ENCODE measurements around the gene HEPHL1. TPM values are rescaled to one million over a fixed set of nuclear protein-coding genes. Genes with fewer than 3 reads are reported as not detected.

HEPHL1 gene
- total RNA-seq, 1 donor from 2014 or later = not detected

DNA sequence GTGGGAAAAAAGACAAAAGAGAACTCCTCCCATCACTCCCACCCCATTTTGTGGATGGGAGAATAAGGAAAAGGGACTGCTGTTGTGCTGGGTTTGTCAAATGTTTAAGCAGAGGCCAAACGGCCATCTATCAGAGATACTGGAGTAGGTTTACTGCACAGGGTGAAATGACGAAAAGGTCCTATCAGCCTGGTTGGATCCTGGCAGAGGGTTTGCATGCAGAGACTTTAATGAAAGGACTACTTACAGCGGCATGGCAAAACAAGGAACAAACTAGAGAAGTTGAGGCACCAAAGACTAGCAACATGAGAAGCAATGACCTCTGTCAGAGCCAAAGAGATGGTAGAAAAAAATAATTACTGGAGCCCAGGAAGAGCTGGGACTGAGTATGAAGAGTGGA, 32.2 kb upstream of the HEPHL1 start:
- TF ChIP-seq, protein P1, sequence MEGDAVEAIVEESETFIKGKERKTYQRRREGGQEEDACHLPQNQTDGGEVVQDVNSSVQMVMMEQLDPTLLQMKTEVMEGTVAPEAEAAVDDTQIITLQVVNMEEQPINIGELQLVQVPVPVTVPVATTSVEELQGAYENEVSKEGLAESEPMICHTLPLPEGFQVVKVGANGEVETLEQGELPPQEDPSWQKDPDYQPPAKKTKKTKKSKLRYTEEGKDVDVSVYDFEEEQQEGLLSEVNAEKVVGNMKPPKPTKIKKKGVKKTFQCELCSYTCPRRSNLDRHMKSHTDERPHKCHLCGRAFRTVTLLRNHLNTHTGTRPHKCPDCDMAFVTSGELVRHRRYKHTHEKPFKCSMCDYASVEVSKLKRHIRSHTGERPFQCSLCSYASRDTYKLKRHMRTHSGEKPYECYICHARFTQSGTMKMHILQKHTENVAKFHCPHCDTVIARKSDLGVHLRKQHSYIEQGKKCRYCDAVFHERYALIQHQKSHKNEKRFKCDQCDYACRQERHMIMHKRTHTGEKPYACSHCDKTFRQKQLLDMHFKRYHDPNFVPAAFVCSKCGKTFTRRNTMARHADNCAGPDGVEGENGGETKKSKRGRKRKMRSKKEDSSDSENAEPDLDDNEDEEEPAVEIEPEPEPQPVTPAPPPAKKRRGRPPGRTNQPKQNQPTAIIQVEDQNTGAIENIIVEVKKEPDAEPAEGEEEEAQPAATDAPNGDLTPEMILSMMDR (IDR thresholded peaks at IDR 0.05; ENCODE audit: unreplicated experiment) = no peak
- no peaks in the 10 kb centered on the region for H3K36me3 Mint-ChIP-seq (ENCODE audit: insufficient read depth)
- DNase-seq (ENCODE audit: low spot score, unreplicated experiment) = no peak
- peaks cover 5% of the 10 kb centered on the region for H3K4me1 Mint-ChIP-seq (ENCODE audit: low read depth)
- H3K27ac Mint-ChIP-seq = no peak overlapping the region
- no peak overlapping the region for H3K4me3 Mint-ChIP-seq (ENCODE audit: low read depth)
- peaks cover 6% of the 10 kb centered on the region for H3K9me3 Mint-ChIP-seq (ENCODE audit: low read depth)
- no peaks in the 10 kb centered on the region for H3K27me3 Mint-ChIP-seq

DNA sequence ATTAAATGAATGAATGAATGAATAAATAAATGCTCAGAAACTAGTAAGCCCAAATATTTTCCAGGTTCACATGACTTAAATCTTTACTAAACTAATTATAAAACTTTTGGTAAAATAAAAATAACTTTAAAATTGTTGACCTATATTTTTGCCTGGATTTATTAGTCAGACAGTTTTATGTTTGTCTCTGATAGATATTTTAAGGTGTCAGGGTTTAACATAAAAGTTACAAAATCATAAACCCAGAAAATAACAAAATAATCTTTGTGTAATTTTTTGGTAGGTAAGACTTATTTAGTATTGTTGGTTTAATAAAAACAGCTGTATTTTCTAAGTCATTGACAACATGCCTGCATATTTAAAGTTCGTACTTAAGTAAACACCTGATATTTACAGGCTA, 27.4 kb upstream of the HEPHL1 start:
- TF ChIP-seq, protein P1 (IDR thresholded peaks at IDR 0.05; ENCODE audit: unreplicated experiment) = no peak
- no peaks in the 10 kb centered on the region for H3K4me1 Mint-ChIP-seq (ENCODE audit: low read depth)
- H3K9me3 Mint-ChIP-seq (ENCODE audit: low read depth) = peaks cover 10% of the 10 kb centered on the region

DNA sequence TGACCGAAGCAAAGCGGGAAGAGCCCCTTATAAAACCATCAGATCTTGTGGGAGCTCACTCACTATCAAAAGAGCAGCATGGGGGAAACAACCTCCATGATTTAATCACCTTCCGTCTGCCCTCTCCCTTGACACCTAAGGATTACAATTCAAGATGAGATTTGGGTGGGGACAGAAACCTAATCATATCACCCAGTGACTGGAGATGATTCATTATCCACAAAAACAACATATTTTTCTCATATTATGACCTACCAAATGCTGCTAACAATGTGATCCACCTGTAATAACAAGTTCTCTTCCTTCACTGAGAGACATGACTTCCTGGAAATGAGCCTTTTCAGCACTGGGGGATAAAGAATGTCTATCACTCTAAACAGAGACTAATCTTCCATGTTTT, 23.4 kb upstream of the HEPHL1 start:
- Mint-ChIP-seq H3K9me3 (ENCODE audit: low read depth) (peaks cover 12% of the 10 kb centered on the region), H3K27me3 (peaks cover 4% of the 10 kb centered on the region), H3K27ac (no peak overlapping the region), H3K4me3 (ENCODE audit: low read depth) (no peak overlapping the region), H3K4me1 (ENCODE audit: low read depth) (no peaks in the 10 kb centered on the region), H3K36me3 (ENCODE audit: insufficient read depth) (peaks cover 2% of the 10 kb centered on the region)
- TF ChIP-seq, protein P1 (IDR thresholded peaks at IDR 0.05; ENCODE audit: unreplicated experiment) = no peak
- no peak for DNase-seq (ENCODE audit: low spot score, unreplicated experiment)

More for the DNA sequence above, 27.4 kb upstream of the HEPHL1 start:
- H3K27ac Mint-ChIP-seq = no peak overlapping the region
- H3K36me3 Mint-ChIP-seq (ENCODE audit: insufficient read depth) = peaks cover 2% of the 10 kb centered on the region
- no peaks in the 10 kb centered on the region for H3K27me3 Mint-ChIP-seq
- no peak overlapping the region for H3K4me3 Mint-ChIP-seq (ENCODE audit: low read depth)
- no peak for DNase-seq (ENCODE audit: low spot score, unreplicated experiment)

DNA sequence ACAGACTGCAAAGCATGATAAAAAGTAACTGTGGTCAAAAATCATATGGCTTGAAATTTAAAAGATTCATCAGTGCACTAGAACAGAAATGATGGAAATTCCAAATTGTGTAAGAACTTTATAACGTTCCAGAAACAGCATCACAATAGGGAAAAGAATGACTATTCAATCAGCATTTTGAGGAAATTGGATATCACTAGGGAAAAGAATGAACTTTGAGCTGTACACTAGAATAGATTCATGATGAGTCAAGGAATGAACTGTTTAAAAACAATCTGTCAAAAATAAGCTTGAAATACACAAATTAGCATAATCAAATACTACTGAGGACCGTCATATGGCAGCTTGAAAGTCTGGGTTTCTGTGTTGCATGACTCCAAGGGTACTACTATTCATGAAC, 20.5 kb upstream of the HEPHL1 start:
- Mint-ChIP-seq H3K4me1 (ENCODE audit: low read depth) (no peaks in the 10 kb centered on the region), H3K9me3 (ENCODE audit: low read depth) (peaks cover 2% of the 10 kb centered on the region), H3K27me3 (peaks cover 4% of the 10 kb centered on the region), H3K36me3 (ENCODE audit: insufficient read depth) (no peaks in the 10 kb centered on the region), H3K27ac (no peak overlapping the region), H3K4me3 (ENCODE audit: low read depth) (no peak overlapping the region)
- DNase-seq (ENCODE audit: low spot score, unreplicated experiment) = no peak
- TF ChIP-seq, protein P1 (IDR thresholded peaks at IDR 0.05; ENCODE audit: unreplicated experiment) = no peak

DNA sequence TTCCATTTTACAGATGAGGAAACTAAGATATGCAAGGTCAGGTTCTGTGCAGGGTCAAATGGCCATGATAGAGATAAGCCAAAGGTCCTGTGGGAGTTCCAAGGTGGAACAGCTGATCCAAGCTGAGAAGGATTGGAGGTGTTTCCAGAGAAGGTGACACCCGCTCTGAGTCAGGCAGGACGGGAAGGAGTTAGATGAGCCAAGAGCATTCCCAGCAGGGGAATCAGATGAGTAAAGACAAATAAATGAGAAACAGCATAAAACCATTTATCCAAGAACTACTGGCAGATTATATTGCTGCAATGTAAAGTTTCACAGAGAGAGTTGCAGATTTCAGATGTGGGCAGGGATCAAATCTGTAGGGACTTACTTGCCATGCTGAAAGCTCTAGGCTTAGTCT, 18.9 kb upstream of the HEPHL1 start:
- DNase-seq (ENCODE audit: low spot score, unreplicated experiment) = no peak
- Mint-ChIP-seq H3K9me3 (ENCODE audit: low read depth) (peaks cover 2% of the 10 kb centered on the region), H3K27me3 (peaks cover 4% of the 10 kb centered on the region), H3K4me3 (ENCODE audit: low read depth) (no peak overlapping the region), H3K27ac (no peak overlapping the region), H3K36me3 (ENCODE audit: insufficient read depth) (no peaks in the 10 kb centered on the region), H3K4me1 (ENCODE audit: low read depth) (no peaks in the 10 kb centered on the region)
- TF ChIP-seq, protein P1 (IDR thresholded peaks at IDR 0.05; ENCODE audit: unreplicated experiment) = no peak
